ENCODE data around the gene CMYA5. TPM values are rescaled to one million over a fixed set of nuclear protein-coding genes. Genes with fewer than 3 reads are reported as not detected.

CMYA5 gene
- total and polyA plus RNA-seq, 8 donors = 0.68 to 14.7 (median 8.9) TPM

DNA sequence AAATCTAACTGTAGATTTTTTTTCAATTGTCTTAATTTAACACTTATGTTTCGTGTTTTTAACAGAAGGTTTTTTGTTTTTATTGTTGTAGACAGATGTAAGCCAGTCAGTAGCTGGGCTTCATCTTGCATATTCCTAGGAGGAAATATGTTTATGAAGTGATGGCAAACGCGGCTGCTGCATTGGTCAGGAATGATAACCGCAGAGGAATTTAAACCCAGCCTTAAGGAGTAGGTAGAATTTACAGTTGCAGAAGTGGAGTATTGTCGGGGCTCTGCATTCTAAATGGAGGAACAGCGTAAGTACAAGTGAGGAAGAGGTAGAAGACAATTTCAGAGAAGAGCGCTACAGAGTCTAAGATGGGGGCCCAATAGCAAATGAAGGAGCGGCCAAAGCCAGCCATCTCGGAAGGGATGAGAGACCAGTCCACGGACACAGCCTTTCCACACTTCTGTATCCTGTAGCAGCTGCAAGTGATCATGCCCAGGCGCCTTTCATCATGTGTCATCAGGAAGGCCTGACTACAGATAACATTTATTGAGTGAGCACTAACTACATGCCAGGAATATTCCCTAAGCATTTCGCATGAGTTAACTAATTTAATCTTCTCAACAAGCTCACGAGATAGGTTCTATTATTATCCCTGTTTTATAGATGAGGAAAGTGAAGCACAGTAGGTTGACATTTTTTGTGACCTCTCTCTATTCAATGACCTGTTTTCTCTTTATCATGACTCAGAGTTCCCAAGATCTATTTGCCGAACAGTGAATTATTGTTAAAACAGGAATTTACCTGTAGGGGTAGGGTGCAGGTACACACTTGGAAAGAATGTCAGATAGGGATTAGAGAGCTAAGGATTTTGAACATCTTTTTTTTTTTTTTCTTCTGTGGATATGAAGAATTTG, 38.1 kb downstream of the CMYA5 start:
- no peaks in the 10 kb centered on the region for H3K36me3 ChIP-seq
- intact Hi-C loops (cut with DNase I) = no loop called here

DNA sequence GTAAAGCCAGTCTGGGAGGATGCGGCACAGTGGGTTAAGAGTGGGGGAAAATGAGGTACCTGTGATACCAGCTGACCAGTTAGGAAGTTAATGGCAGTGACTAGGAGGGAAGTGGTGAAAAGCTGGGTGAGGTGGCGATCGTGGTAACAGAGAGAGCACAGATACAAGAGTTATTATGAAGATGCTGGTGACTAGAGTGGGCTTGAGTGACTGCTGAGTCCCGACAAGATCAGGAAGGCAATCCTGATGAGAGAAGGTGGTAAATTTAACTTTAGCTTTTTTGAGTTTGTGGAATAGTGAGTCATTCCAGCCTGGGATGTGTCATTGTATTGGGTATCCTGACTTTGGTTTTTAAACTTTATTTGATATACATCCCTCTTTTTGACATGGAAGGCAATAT, 38.8 kb downstream of the CMYA5 start:
- no peak for DNase-seq
- ATAC-seq = no peak
- Histone ChIP-seq H3K4me1 (no peaks in the 10 kb centered on the region), H3K27ac (no peak overlapping the region), H3K4me3 (no peak overlapping the region), H3K9me3 (no peaks in the 10 kb centered on the region), H3K36me3 (no peaks in the 10 kb centered on the region), H3K27me3 (no peaks in the 10 kb centered on the region)
- TF ChIP-seq, protein P1, sequence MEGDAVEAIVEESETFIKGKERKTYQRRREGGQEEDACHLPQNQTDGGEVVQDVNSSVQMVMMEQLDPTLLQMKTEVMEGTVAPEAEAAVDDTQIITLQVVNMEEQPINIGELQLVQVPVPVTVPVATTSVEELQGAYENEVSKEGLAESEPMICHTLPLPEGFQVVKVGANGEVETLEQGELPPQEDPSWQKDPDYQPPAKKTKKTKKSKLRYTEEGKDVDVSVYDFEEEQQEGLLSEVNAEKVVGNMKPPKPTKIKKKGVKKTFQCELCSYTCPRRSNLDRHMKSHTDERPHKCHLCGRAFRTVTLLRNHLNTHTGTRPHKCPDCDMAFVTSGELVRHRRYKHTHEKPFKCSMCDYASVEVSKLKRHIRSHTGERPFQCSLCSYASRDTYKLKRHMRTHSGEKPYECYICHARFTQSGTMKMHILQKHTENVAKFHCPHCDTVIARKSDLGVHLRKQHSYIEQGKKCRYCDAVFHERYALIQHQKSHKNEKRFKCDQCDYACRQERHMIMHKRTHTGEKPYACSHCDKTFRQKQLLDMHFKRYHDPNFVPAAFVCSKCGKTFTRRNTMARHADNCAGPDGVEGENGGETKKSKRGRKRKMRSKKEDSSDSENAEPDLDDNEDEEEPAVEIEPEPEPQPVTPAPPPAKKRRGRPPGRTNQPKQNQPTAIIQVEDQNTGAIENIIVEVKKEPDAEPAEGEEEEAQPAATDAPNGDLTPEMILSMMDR (IDR thresholded peaks at IDR 0.05) = no peak
- intact Hi-C loops (cut with DNase I) = no loop called here

More for the DNA sequence above, 38.1 kb downstream of the CMYA5 start:
- ATAC-seq = no peak
- Histone ChIP-seq H3K9me3 (no peaks in the 10 kb centered on the region), H3K27me3 (no peaks in the 10 kb centered on the region), H3K4me1 (no peaks in the 10 kb centered on the region), H3K4me3 (no peak overlapping the region), H3K27ac (no peak overlapping the region)
- peak in 1 of 4 donors; percentile 8 for DNase-seq
- TF ChIP-seq, protein P1 (IDR thresholded peaks at IDR 0.05) = no peak

DNA sequence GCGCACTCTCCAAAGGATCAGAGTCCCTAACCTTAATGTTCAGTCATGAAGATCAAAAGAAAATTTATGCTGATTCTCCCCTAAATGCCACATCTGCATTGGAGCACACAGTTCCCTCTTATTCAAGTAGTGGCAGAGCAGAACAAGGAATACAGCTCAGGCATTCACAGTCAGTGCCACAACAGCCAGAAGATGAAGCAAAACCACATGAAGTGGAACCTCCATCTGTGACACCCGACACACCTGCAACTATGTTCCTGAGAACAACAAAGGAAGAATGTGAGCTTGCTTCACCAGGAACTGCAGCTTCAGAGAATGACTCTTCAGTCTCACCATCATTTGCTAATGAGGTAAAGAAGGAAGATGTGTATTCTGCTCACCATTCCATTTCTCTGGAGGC, 40.0 kb downstream of the CMYA5 start:
- TF ChIP-seq, protein P1 (IDR thresholded peaks at IDR 0.05) = no peak
- intact Hi-C loops (cut with DNase I) = no loop called here
- no peak for DNase-seq
- no peaks in the 10 kb centered on the region for H3K9me3 ChIP-seq
- H3K27ac ChIP-seq = no peak overlapping the region
- no peaks in the 10 kb centered on the region for H3K4me1 ChIP-seq
- no peak overlapping the region for H3K4me3 ChIP-seq
- H3K27me3 ChIP-seq = no peaks in the 10 kb centered on the region
- no peak for ATAC-seq
- H3K36me3 ChIP-seq = no peaks in the 10 kb centered on the region

DNA sequence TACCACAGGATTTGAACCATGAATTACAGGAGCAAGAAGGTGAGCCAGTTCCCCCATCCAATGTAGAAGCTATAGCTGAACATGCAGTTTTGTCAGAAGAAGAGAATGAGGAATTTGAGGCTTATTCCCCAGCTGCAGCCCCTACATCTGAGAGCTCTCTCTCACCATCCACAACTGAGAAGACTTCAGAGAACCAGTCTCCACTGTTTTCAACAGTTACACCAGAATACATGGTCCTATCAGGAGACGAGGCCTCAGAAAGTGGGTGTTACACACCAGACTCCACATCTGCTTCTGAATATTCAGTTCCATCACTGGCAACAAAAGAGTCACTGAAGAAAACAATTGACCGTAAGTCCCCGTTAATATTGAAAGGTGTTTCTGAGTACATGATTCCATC, 40.9 kb downstream of the CMYA5 start:
- ATAC-seq (no peak), DNase-seq (no peak)
- no peak overlapping the region for H3K4me3 ChIP-seq
- no peak overlapping the region for H3K27ac ChIP-seq
- H3K36me3 ChIP-seq = no peaks in the 10 kb centered on the region
- no peaks in the 10 kb centered on the region for H3K4me1 ChIP-seq
- intact Hi-C loops (cut with DNase I) = no loop called here
- no peaks in the 10 kb centered on the region for H3K9me3 ChIP-seq
- TF ChIP-seq, protein P1 (IDR thresholded peaks at IDR 0.05) = no peak
- H3K27me3 ChIP-seq = no peaks in the 10 kb centered on the region

DNA sequence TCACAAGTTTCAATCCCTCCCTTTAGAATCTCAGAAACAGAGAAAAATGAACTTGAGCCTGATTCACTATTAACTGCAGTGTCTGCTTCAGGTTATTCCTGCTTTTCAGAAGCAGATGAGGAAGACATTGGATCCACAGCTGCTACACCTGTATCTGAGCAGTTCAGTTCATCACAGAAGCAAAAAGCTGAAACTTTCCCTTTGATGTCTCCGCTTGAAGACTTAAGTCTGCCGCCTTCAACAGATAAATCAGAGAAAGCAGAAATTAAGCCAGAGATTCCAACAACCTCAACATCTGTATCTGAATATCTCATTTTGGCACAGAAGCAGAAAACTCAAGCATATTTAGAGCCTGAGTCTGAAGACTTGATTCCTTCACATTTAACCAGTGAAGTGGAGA, 42.1 kb downstream of the CMYA5 start:
- no peak overlapping the region for H3K27ac ChIP-seq
- TF ChIP-seq, protein P1 (IDR thresholded peaks at IDR 0.05) = no peak
- no peak for DNase-seq
- H3K4me3 ChIP-seq = no peak overlapping the region
- no peaks in the 10 kb centered on the region for H3K4me1 ChIP-seq
- no peaks in the 10 kb centered on the region for H3K36me3 ChIP-seq
- H3K27me3 ChIP-seq = no peaks in the 10 kb centered on the region
- ATAC-seq = no peak
- no peaks in the 10 kb centered on the region for H3K9me3 ChIP-seq
- intact Hi-C loops (cut with DNase I) = no loop called here

Data from left lung (tissue), 10 donors.